ENCODE measurements around the gene ANKRD13A. TPM values are rescaled to one million over a fixed set of nuclear protein-coding genes. Genes with fewer than 3 reads are reported as not detected.

ANKRD13A gene
- total RNA-seq, 1 donor from 2014 or later, result 22.5 TPM

DNA sequence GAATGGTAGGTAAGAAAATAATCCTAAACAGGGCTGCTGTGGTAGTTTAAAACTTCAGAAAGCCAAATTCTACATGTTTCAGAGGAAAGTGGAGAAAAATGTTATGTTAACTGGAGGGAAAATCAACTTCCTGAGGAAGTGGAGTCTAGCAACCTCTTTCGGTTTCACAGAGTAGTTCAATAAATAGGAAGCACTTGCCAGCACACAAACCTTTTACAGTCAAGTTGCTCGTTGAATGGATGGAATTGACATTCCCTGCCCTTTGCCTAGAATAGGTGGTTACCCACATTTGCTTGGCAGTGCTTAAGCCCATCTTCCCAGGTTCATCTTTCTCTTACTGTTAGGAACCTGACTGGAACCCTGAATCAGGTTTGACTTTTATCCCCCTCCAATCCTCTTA lies 15.9 kb downstream of the ANKRD13A start:
- Mint-ChIP-seq H3K27me3 (ENCODE audit: low read depth, unreplicated experiment) (no peaks in the 10 kb centered on the region), H3K27ac (ENCODE audit: unreplicated experiment) (no peak overlapping the region), H3K36me3 (ENCODE audit: low read depth, unreplicated experiment) (peaks cover 13% of the 10 kb centered on the region), H3K9me3 (ENCODE audit: unreplicated experiment) (no peaks in the 10 kb centered on the region), H3K4me1 (ENCODE audit: low read depth, unreplicated experiment) (no peaks in the 10 kb centered on the region), H3K4me3 (ENCODE audit: unreplicated experiment) (no peak overlapping the region)
- Histone ChIP-seq H3K9ac (ENCODE audit: low read length) (no peak overlapping the region), H3K36me3 (ENCODE audit: insufficient read depth, low read length) (peaks cover 43% of the 10 kb centered on the region), H2AFZ (ENCODE audit: low read depth, low read length) (no peak overlapping the region), H3K4me1 (ENCODE audit: insufficient read depth, low read length) (no peaks in the 10 kb centered on the region), H3K27ac (ENCODE audit: low read depth, low read length) (no peak overlapping the region), H3K9me3 (ENCODE audit: insufficient read depth, low read depth, low read length) (no peaks in the 10 kb centered on the region), H4K20me1 (ENCODE audit: insufficient read depth, low read length) (peaks cover 12% of the 10 kb centered on the region), H3K79me2 (ENCODE audit: insufficient read depth, low read length) (peaks cover 49% of the 10 kb centered on the region), H3K4me2 (ENCODE audit: low read length) (no peak overlapping the region), H3K4me3 (ENCODE audit: insufficient read depth, low read depth, low read length) (no peak overlapping the region), H3K27me3 (ENCODE audit: insufficient read depth, low read length) (no peaks in the 10 kb centered on the region)
- DNase-seq (ENCODE audit: low read depth) (no peak), FAIRE-seq (no peak)
- TF ChIP-seq EZH2 (IDR thresholded peaks at IDR 0.05; ENCODE audit: insufficient read depth, low read length), result no peak
- no peak for TF ChIP-seq CTCF (IDR thresholded peaks at IDR 0.05; ENCODE audit: insufficient read depth, low read depth, low read length)

DNA sequence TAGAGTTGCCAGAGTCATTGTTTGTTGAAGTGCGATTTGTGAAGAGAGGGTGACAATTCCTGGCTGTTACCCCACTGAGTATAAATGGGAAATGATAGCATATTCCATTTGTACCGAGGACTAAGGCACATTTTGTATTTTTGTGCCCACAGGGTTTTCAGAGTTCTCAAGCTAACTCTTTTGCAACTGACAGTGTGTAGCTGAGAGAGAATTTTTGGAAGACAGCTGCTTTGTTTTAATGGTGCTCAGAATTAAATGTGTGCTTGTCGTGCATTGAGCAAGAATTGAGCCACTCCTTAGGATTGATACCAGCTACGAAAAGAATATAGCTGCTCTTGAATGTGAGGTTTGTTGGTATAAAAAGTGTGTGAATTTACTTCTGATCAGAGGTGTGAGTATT lies 21.7 kb downstream of the ANKRD13A start:
- Histone ChIP-seq H3K27ac (ENCODE audit: low read depth, low read length) (no peak overlapping the region), H2AFZ (ENCODE audit: low read depth, low read length) (no peak overlapping the region), H3K4me2 (ENCODE audit: low read length) (no peak overlapping the region), H3K27me3 (ENCODE audit: insufficient read depth, low read length) (no peaks in the 10 kb centered on the region), H3K4me1 (ENCODE audit: insufficient read depth, low read length) (peaks cover 26% of the 10 kb centered on the region), H3K9ac (ENCODE audit: low read length) (no peak overlapping the region), H3K36me3 (ENCODE audit: insufficient read depth, low read length) (peaks cover 42% of the 10 kb centered on the region), H3K4me3 (ENCODE audit: insufficient read depth, low read depth, low read length) (no peak overlapping the region), H4K20me1 (ENCODE audit: insufficient read depth, low read length) (peaks cover 14% of the 10 kb centered on the region), H3K79me2 (ENCODE audit: insufficient read depth, low read length) (peaks cover 25% of the 10 kb centered on the region), H3K9me3 (ENCODE audit: insufficient read depth, low read depth, low read length) (no peaks in the 10 kb centered on the region)
- TF ChIP-seq CTCF (IDR thresholded peaks at IDR 0.05; ENCODE audit: insufficient read depth, low read depth, low read length), result no peak
- TF ChIP-seq EZH2 (IDR thresholded peaks at IDR 0.05; ENCODE audit: insufficient read depth, low read length), result no peak
- Mint-ChIP-seq H3K36me3 (ENCODE audit: low read depth, unreplicated experiment) (peaks cover 8% of the 10 kb centered on the region), H3K27me3 (ENCODE audit: low read depth, unreplicated experiment) (no peaks in the 10 kb centered on the region), H3K27ac (ENCODE audit: unreplicated experiment) (no peak overlapping the region), H3K9me3 (ENCODE audit: unreplicated experiment) (no peaks in the 10 kb centered on the region), H3K4me1 (ENCODE audit: low read depth, unreplicated experiment) (peaks cover 24% of the 10 kb centered on the region), H3K4me3 (ENCODE audit: unreplicated experiment) (no peak overlapping the region)
- FAIRE-seq (no peak), DNase-seq (ENCODE audit: low read depth) (no peak)

GRCh38 chr12:110023059-110023980 lies 24.1 kb downstream of the ANKRD13A start:
- peaks cover 26% of the 10 kb centered on the region for H3K4me1 ChIP-seq (ENCODE audit: insufficient read depth, low read length)
- Mint-ChIP-seq H3K36me3 (ENCODE audit: low read depth, unreplicated experiment) (peaks cover 12% of the 10 kb centered on the region), H3K9me3 (ENCODE audit: unreplicated experiment) (no peaks in the 10 kb centered on the region), H3K27ac (ENCODE audit: unreplicated experiment) (peak overlapping the region; percentile 24), H3K27me3 (ENCODE audit: low read depth, unreplicated experiment) (no peaks in the 10 kb centered on the region), H3K4me1 (ENCODE audit: low read depth, unreplicated experiment) (peaks cover 30% of the 10 kb centered on the region), H3K4me3 (ENCODE audit: unreplicated experiment) (no peak overlapping the region)
- TF ChIP-seq CTCF (IDR thresholded peaks at IDR 0.05; ENCODE audit: insufficient read depth, low read depth, low read length), result no peak
- H3K27ac ChIP-seq (ENCODE audit: low read depth, low read length), result peak overlapping the region; percentile 67
- H3K4me3 ChIP-seq (ENCODE audit: insufficient read depth, low read depth, low read length), result peak overlapping the region; percentile 11
- peaks cover 45% of the 10 kb centered on the region for H3K36me3 ChIP-seq (ENCODE audit: insufficient read depth, low read length)
- peak overlapping the region; percentile 32 for H3K9ac ChIP-seq (ENCODE audit: low read length)
- peak overlapping the region; percentile 46 for H3K4me2 ChIP-seq (ENCODE audit: low read length)
- no peaks in the 10 kb centered on the region for H3K9me3 ChIP-seq (ENCODE audit: insufficient read depth, low read depth, low read length)
- peaks cover 23% of the 10 kb centered on the region for H3K79me2 ChIP-seq (ENCODE audit: insufficient read depth, low read length)
- no peak overlapping the region for H2AFZ ChIP-seq (ENCODE audit: low read depth, low read length)
- DNase-seq (ENCODE audit: low read depth) (peak; percentile 89), FAIRE-seq (peak; percentile 41)
- H3K27me3 ChIP-seq (ENCODE audit: insufficient read depth, low read length), result no peaks in the 10 kb centered on the region
- H4K20me1 ChIP-seq (ENCODE audit: insufficient read depth, low read length), result peaks cover 14% of the 10 kb centered on the region

Data from astrocyte (in vitro differentiated cells and primary cell).